NCI-H146 (cell line): ENCODE data around the gene STMP1.

Experiments
- DNase-seq: peaks from one replicate; lab custom pipeline; 2025; lab: John Stamatoyannopoulos, UW

Gene STMP1

GRCh38 chr7:135697276-135698049, 35.1 kb downstream of the STMP1 start:
- DNase-seq, result no peak

GRCh38 chr7:135704074-135704473, 41.8 kb downstream of the STMP1 start:
- no peak for DNase-seq

GRCh38 chr7:135704698-135705097, 42.4 kb downstream of the STMP1 start:
- DNase-seq, result no peak

- no peak for DNase-seq
These were observed 43.9 kb downstream of the STMP1 start for GRCh38 chr7:135706038-135706742.

- no peak for DNase-seq
These were observed 44.7 kb downstream of the STMP1 start for GRCh38 chr7:135706858-135707569.

- no peak for DNase-seq
These were observed 45.3 kb downstream of the STMP1 start for GRCh38 chr7:135707570-135707966.

GRCh38 chr7:135708041-135708440, 45.7 kb downstream of the STMP1 start:
- no peak for DNase-seq

GRCh38 chr7:135709508-135709907, 47.2 kb downstream of the STMP1 start:
- no peak for DNase-seq

GRCh38 chr7:135710417-135711138, 48.3 kb downstream of the STMP1 start:
- DNase-seq, result peak; percentile 18

- no peak for DNase-seq
These were observed 48.8 kb downstream of the STMP1 start for GRCh38 chr7:135711139-135711469.

- peak; percentile 59 for DNase-seq
These were observed 50.0 kb downstream of the STMP1 start for GRCh38 chr7:135712182-135712782.

GRCh38 chr7:135712796-135713195, 50.5 kb downstream of the STMP1 start:
- DNase-seq, result no peak

GRCh38 chr7:135713836-135714470, 51.6 kb downstream of the STMP1 start:
- no peak for DNase-seq

GRCh38 chr7:135714534-135715009, 52.3 kb downstream of the STMP1 start:
- DNase-seq, result peak; percentile 80

- DNase-seq, result no peak
These were observed 52.8 kb downstream of the STMP1 start for GRCh38 chr7:135715055-135715522.

- no peak for DNase-seq
These were observed 53.4 kb downstream of the STMP1 start for GRCh38 chr7:135715673-135716072.

GRCh38 chr7:135716677-135717238, 54.4 kb downstream of the STMP1 start:
- DNase-seq, result peak; percentile 80

GRCh38 chr7:135717693-135718092, 55.4 kb downstream of the STMP1 start:
- no peak for DNase-seq

- no peak for DNase-seq
These were observed 55.9 kb downstream of the STMP1 start for GRCh38 chr7:135718219-135718618.

GRCh38 chr7:135718794-135719437, 56.6 kb downstream of the STMP1 start:
- DNase-seq, result no peak
